ENCODE results near the gene GPANK1. TPM values are rescaled to one million over a fixed set of nuclear protein-coding genes. Genes with fewer than 3 reads are reported as not detected.

GPANK1 gene
- total and polyA plus RNA-seq, 9 of the 15 experiments (the other 6 are each of a cell fraction or from before 2014, with no cell fraction given): 32.2 to 111 (median 46.3) TPM

DNA sequence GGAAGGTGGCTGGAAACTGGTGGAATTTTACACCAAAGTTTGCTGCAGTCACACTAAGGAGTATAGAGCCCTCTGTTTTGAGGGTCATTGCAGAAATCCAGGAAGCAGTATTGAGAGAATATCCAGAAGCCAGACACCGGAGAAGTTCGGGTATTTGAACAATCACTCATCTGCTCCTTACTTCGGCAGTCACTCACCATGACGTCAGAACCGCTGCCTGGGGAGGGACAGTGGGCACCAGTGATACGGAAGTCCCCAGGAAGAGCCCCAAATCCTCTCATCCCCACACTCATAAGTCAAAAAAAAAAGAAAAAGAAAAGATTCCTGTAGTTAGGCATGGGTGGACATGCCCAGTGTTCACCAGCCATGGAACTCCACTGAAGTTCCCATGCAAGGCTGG lies 12.1 kb upstream of the GPANK1 start (continued):
- TF ChIP-seq ERF (CRISPR knock-in tag; IDR thresholded peaks at IDR 0.05) (peak; percentile 52; the same call in 1 of the 2 replicates), JUND (IDR thresholded peaks at IDR 0.05; ENCODE audit: borderline replicate concordance, low read depth, low read length) (peak; percentile 78), JUND (tag; IDR thresholded peaks at IDR 0.05; ENCODE audit: borderline replicate concordance, low read depth, low read length) (peak; percentile 75), DPF2 (IDR thresholded peaks at IDR 0.05) (peak; percentile 81), FOSL1 (tag; conservative IDR thresholded peaks at IDR 0.05) (peak; percentile 63; the same call in 1 of the 2 replicates), ZNF79 (CRISPR knock-in tag; IDR thresholded peaks at IDR 0.05; ENCODE audit: low read depth) (no peak), CC2D1A (IDR thresholded peaks at IDR 0.05) (0 out of 2 replicates have a peak, but pooled peaks have one; percentile 31), SIRT6 (IDR thresholded peaks at IDR 0.05; ENCODE audit: low read depth, low read length) (no peak), SMARCE1 (IDR thresholded peaks at IDR 0.05) (0 out of 2 replicates have a peak, but pooled peaks have one; percentile 59), E2F3 (CRISPR knock-in tag; IDR thresholded peaks at IDR 0.05) (0 out of 2 replicates have a peak, but pooled peaks have one; percentile 17), CBFA2T2 (conservative IDR thresholded peaks at IDR 0.05) (no peak), CBFB (CRISPR knock-in tag; IDR thresholded peaks at IDR 0.05) (no peak), ZNF212 (CRISPR knock-in tag; IDR thresholded peaks at IDR 0.05) (0 out of 2 replicates have a peak, but pooled peaks have one; percentile 27), ETV5 (CRISPR knock-in tag; IDR thresholded peaks at IDR 0.05; ENCODE audit: low read depth) (no peak), KDM1A (IDR thresholded peaks at IDR 0.05) (no peak), NR3C1 (CRISPR knock-in tag; IDR thresholded peaks at IDR 0.05) (no peak)
- TF ChIP-seq, protein P1, sequence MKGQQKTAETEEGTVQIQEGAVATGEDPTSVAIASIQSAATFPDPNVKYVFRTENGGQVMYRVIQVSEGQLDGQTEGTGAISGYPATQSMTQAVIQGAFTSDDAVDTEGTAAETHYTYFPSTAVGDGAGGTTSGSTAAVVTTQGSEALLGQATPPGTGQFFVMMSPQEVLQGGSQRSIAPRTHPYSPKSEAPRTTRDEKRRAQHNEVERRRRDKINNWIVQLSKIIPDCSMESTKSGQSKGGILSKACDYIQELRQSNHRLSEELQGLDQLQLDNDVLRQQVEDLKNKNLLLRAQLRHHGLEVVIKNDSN (CRISPR knock-in tag; IDR thresholded peaks at IDR 0.05): no peak
- TF ChIP-seq, protein P2, sequence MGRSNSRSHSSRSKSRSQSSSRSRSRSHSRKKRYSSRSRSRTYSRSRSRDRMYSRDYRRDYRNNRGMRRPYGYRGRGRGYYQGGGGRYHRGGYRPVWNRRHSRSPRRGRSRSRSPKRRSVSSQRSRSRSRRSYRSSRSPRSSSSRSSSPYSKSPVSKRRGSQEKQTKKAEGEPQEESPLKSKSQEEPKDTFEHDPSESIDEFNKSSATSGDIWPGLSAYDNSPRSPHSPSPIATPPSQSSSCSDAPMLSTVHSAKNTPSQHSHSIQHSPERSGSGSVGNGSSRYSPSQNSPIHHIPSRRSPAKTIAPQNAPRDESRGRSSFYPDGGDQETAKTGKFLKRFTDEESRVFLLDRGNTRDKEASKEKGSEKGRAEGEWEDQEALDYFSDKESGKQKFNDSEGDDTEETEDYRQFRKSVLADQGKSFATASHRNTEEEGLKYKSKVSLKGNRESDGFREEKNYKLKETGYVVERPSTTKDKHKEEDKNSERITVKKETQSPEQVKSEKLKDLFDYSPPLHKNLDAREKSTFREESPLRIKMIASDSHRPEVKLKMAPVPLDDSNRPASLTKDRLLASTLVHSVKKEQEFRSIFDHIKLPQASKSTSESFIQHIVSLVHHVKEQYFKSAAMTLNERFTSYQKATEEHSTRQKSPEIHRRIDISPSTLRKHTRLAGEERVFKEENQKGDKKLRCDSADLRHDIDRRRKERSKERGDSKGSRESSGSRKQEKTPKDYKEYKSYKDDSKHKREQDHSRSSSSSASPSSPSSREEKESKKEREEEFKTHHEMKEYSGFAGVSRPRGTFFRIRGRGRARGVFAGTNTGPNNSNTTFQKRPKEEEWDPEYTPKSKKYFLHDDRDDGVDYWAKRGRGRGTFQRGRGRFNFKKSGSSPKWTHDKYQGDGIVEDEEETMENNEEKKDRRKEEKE (IDR thresholded peaks at IDR 0.05; ENCODE audit: borderline replicate concordance in 1 of 2, control insufficient read depth in 1 of 2, low read depth in 2 of 2, low read length in 1 of 2): no peak
- TF ChIP-seq, protein P3, sequence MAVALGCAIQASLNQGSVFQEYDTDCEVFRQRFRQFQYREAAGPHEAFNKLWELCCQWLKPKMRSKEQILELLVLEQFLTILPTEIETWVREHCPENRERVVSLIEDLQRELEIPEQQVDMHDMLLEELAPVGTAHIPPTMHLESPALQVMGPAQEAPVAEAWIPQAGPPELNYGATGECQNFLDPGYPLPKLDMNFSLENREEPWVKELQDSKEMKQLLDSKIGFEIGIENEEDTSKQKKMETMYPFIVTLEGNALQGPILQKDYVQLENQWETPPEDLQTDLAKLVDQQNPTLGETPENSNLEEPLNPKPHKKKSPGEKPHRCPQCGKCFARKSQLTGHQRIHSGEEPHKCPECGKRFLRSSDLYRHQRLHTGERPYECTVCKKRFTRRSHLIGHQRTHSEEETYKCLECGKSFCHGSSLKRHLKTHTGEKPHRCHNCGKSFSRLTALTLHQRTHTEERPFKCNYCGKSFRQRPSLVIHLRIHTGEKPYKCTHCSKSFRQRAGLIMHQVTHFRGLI (CRISPR knock-in tag; IDR thresholded peaks at IDR 0.05): 0 out of 2 replicates have a peak, but pooled peaks have one; percentile 43
- TF ChIP-seq, protein P4, sequence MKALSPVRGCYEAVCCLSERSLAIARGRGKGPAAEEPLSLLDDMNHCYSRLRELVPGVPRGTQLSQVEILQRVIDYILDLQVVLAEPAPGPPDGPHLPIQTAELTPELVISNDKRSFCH (CRISPR knock-in tag; IDR thresholded peaks at IDR 0.05): no peak
- TF ChIP-seq, protein P4 (tag; IDR thresholded peaks at IDR 0.05): no peak
- TF ChIP-seq, protein P5, sequence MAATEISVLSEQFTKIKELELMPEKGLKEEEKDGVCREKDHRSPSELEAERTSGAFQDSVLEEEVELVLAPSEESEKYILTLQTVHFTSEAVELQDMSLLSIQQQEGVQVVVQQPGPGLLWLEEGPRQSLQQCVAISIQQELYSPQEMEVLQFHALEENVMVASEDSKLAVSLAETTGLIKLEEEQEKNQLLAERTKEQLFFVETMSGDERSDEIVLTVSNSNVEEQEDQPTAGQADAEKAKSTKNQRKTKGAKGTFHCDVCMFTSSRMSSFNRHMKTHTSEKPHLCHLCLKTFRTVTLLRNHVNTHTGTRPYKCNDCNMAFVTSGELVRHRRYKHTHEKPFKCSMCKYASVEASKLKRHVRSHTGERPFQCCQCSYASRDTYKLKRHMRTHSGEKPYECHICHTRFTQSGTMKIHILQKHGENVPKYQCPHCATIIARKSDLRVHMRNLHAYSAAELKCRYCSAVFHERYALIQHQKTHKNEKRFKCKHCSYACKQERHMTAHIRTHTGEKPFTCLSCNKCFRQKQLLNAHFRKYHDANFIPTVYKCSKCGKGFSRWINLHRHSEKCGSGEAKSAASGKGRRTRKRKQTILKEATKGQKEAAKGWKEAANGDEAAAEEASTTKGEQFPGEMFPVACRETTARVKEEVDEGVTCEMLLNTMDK (IDR thresholded peaks at IDR 0.05; ENCODE audit: borderline replicate concordance, insufficient read depth, low read depth, low read length, poor library complexity, severe bottlenecking): no peak
